PC-3 (cell line): Measurements from ENCODE around the gene PCP4.

Source experiments
- CTCF ChIP-seq: fragments of 300-600 bp; sonication (generic); conservative IDR thresholded peaks from 2 replicates; pipeline ENCODE4 v1.5.1; 2017; ENCODE audit warnings: antibody characterized with exemption, low read depth, mild to moderate bottlenecking, low read length
- EZH2phosphoT487 ChIP-seq: fragments of 300-600 bp; sonication (generic); IDR thresholded peaks from 2 replicates; pipeline ENCODE4 v1.6.1; 2018; ENCODE audit warnings: mild to moderate bottlenecking, antibody characterized with exemption, low read length, borderline replicate concordance

GRCh38 chr21:39847877-39848276 is 19.4 kb upstream of the PCP4 start:
- TF ChIP-seq CTCF (no peak), EZH2phosphoT487 (no peak)
